HEK293T (cell line): Measurements from ENCODE around the gene ESCO1.

Experiments used
- BHLHE40 ChIP-seq: fragments of 450-650 bp; IDR thresholded peaks from 2 replicates; pipeline ENCODE4 v1.6.1; 2016; ENCODE audit warnings: mild to moderate bottlenecking, moderate library complexity, borderline replicate concordance
- CTBP1 ChIP-seq: fragments of 450-650 bp; IDR thresholded peaks from 2 replicates; pipeline ENCODE4 v1.6.1; 2016; ENCODE audit warnings: borderline replicate concordance
- FOXA1 ChIP-seq: fragments of 450-650 bp; IDR thresholded peaks from 2 replicates; pipeline ENCODE4 v1.6.1; 2016; ENCODE audit warnings: mild to moderate bottlenecking
- FOXK2 ChIP-seq: fragments of 450-650 bp; IDR thresholded peaks from 2 replicates; pipeline ENCODE4 v1.6.1; 2016; ENCODE audit warnings: mild to moderate bottlenecking
- L3MBTL2 ChIP-seq: fragments of 450-650 bp; conservative IDR thresholded peaks from 2 replicates; pipeline ENCODE4 v1.6.1; 2016; ENCODE audit warnings: mild to moderate bottlenecking
- LEF1 ChIP-seq: fragments of 450-650 bp; IDR thresholded peaks from 2 replicates; pipeline ENCODE4 v1.6.1; 2017; ENCODE audit warnings: mild to moderate bottlenecking, borderline replicate concordance
- SP1 ChIP-seq: fragments of 450-650 bp; IDR thresholded peaks from 2 replicates; pipeline ENCODE4 v1.6.1; 2017
- SUZ12 ChIP-seq: fragments of 450-650 bp; IDR thresholded peaks from 2 replicates; pipeline ENCODE4 v1.6.1; 2016; ENCODE audit warnings: mild to moderate bottlenecking
- TARDBP ChIP-seq: fragments of 450-650 bp; IDR thresholded peaks from 2 replicates; pipeline ENCODE4 v1.6.1; 2016
- ZNF384 ChIP-seq: fragments of 450-650 bp; IDR thresholded peaks from 2 replicates; pipeline ENCODE4 v1.6.1; 2016
- TF ChIP-seq, protein P1 (sequence below): fragments of 450-650 bp; IDR thresholded peaks from 2 replicates; pipeline ENCODE4 v1.6.1; 2016

GRCh38 chr18:21513292-21513691 is 87.2 kb downstream of the ESCO1 start:
- TF ChIP-seq ZNF384, result no peak
- TF ChIP-seq CTBP1, result no peak
- no peak for TF ChIP-seq SP1
- TF ChIP-seq LEF1, result no peak
- TF ChIP-seq SUZ12, result no peak
- no peak for TF ChIP-seq TARDBP
- TF ChIP-seq L3MBTL2, result no peak
- TF ChIP-seq BHLHE40, result no peak
- TF ChIP-seq FOXA1, result no peak
- TF ChIP-seq FOXK2, result no peak
- TF ChIP-seq, protein P1, sequence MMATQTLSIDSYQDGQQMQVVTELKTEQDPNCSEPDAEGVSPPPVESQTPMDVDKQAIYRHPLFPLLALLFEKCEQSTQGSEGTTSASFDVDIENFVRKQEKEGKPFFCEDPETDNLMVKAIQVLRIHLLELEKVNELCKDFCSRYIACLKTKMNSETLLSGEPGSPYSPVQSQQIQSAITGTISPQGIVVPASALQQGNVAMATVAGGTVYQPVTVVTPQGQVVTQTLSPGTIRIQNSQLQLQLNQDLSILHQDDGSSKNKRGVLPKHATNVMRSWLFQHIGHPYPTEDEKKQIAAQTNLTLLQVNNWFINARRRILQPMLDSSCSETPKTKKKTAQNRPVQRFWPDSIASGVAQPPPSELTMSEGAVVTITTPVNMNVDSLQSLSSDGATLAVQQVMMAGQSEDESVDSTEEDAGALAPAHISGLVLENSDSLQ, result no peak
